ENCODE measurements around the gene QSER1.

- TF ChIP-seq, protein P1, sequence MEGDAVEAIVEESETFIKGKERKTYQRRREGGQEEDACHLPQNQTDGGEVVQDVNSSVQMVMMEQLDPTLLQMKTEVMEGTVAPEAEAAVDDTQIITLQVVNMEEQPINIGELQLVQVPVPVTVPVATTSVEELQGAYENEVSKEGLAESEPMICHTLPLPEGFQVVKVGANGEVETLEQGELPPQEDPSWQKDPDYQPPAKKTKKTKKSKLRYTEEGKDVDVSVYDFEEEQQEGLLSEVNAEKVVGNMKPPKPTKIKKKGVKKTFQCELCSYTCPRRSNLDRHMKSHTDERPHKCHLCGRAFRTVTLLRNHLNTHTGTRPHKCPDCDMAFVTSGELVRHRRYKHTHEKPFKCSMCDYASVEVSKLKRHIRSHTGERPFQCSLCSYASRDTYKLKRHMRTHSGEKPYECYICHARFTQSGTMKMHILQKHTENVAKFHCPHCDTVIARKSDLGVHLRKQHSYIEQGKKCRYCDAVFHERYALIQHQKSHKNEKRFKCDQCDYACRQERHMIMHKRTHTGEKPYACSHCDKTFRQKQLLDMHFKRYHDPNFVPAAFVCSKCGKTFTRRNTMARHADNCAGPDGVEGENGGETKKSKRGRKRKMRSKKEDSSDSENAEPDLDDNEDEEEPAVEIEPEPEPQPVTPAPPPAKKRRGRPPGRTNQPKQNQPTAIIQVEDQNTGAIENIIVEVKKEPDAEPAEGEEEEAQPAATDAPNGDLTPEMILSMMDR (conservative IDR thresholded peaks at IDR 0.05), result no peak
- TF ChIP-seq ZFX (IDR thresholded peaks at IDR 0.05), result no peak
These were observed 113.4 kb downstream of the QSER1 start for GRCh38 chr11:33006010-33006409.
